HG03442 (cell line): ENCODE results near the gene HSD17B8.
"Not testable (repeated sequence)": the region's sequence is repeated elsewhere in the genome, so short reads cannot be mapped to it uniquely, and the experiment has no call there.

Source experiments
- ATAC-seq: cut with Tn5 transposase; IDR thresholded peaks from one replicate; pipeline ENCODE4 v1.9.1; 2021; ENCODE audit warnings: mild to moderate bottlenecking, moderate library complexity; ENCODE audit not compliant: unreplicated experiment

Gene HSD17B8

DNA sequence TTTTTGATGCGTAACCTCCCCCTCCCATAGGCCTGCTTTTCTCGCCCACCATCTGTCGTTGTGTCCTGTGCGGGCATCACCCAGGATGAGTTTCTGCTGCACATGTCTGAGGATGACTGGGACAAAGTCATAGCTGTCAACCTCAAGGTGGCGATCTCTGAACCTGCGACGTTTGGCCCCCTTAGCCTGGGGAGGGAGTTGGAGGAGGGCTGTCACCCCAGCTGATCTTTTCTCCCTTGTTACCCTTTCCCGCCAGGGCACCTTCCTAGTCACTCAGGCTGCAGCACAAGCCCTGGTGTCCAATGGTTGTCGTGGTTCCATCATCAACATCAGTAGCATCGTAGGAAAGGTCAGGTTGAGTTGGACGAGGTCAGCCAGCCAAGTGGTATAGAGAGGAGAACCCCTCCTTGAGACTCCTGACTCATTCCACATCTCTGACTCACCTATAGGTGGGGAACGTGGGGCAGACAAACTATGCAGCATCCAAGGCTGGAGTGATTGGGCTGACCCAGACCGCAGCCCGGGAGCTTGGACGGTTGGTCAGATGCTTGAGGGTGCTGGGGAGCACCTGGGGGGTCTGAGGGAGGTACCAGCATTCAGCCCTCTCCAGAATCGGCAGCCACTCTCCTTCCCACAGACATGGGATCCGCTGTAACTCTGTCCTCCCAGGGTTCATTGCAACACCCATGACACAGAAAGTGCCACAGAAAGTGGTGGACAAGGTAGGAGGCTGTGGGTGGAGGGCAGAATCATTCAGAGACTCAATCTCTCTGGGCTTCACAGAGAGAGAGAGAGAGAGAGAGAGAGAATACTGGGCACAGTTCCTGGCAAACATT is 954 bp downstream of the HSD17B8 start:
- no peak for ATAC-seq

GRCh38 chr6:33206027-33206863 is 1.8 kb downstream of the HSD17B8 start:
- no peak for ATAC-seq

DNA sequence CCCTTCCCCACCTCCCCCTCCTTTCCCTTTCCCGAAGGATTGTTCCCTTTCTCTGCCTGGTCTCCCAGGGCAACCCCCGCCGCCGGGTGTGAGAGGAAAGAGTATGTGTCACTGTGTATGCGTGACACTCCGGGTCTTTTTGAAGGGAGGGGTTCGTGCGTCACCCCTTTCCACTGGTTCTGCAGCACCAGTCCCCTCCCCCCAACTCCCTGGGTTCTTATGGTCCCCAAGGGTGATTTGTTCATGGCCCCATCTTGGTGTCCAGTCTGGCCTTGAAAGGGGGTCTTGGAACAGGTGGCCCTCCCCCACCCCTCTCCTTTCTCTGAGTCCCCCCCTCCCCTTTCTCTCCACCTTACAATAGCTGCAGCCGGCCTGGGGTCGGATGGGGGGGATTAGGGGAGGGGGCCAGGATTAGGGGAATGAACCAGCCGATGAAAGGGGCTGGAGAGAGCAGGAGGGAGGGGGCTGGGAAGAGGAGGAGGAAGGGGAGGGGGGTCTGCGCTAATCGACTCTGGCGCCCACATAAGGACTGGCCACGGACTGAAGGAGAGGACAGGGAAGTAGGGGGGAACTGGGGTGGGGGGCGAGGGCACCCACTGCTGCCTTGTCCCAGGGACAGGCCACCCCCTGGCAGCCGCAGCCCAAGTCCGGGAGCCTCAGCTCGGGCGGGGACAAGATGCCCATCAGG is 2.6 kb downstream of the HSD17B8 start:
- no peak for ATAC-seq

GRCh38 chr6:33207552-33208090 is 3.2 kb downstream of the HSD17B8 start:
- ATAC-seq, result no peak

DNA sequence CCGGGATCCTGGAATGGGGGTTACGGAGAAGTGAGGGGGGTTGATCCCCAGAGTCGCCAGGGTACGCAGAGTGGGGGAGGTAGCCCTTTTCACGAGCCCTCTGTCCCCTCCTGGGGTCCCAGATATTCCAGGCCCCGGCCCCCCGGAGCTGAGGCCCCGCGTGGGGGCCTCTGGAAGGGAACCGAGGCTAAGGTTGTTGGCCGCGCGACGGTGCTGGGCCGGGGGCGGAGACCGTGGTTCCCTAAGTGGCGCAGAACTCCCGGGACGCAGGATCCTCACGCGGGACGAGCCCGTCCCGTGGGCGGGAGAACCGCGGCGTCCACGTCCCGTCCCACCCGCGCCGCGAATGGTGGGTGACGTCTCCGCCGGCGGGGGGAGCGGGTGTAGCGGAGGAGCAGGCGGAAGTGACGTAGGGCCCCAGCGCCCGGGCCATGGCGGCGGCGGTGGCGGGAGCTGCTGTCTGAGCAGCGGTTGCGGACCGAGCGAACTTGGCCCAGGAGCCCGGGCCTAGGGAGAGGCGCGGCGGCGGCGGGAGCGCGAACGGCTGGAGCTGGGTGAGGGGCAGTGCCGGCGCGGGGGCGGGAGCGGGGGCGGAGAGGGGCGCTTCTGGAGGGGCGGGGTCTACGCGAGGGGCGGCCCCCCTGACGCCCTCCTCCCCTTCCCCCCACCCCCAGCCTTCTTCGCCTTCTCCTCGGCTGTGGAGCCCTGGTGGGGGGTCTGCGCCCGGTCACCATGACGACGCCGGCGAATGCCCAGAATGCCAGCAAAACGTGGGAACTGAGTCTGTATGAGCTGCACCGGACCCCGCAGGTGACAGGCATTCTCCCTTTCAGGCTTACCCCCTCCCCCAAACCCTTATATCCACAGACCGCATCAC is 3.9 kb downstream of the HSD17B8 start, which contains the start of gene RING1:
Gene RING1 (plus strand): TSS at position 410 of the 877 bp plus-strand sequence. CDS start 323 bp downstream, at position 733.
- ATAC-seq, result peak; percentile 36

- ATAC-seq, result no peak
These were observed 5.4 kb downstream of the HSD17B8 start for GRCh38 chr6:33209856-33210255.

DNA sequence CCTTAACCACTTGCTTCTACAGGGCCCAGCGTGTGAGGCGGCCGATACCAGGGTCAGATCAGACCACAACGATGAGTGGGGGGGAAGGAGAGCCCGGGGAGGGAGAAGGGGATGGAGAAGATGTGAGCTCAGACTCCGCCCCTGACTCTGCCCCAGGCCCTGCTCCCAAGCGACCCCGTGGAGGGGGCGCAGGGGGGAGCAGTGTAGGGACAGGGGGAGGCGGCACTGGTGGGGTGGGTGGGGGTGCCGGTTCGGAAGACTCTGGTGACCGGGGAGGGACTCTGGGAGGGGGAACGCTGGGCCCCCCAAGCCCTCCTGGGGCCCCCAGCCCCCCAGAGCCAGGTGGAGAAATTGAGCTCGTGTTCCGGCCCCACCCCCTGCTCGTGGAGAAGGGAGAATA is 6.7 kb downstream of the HSD17B8 start:
- no peak for ATAC-seq

DNA sequence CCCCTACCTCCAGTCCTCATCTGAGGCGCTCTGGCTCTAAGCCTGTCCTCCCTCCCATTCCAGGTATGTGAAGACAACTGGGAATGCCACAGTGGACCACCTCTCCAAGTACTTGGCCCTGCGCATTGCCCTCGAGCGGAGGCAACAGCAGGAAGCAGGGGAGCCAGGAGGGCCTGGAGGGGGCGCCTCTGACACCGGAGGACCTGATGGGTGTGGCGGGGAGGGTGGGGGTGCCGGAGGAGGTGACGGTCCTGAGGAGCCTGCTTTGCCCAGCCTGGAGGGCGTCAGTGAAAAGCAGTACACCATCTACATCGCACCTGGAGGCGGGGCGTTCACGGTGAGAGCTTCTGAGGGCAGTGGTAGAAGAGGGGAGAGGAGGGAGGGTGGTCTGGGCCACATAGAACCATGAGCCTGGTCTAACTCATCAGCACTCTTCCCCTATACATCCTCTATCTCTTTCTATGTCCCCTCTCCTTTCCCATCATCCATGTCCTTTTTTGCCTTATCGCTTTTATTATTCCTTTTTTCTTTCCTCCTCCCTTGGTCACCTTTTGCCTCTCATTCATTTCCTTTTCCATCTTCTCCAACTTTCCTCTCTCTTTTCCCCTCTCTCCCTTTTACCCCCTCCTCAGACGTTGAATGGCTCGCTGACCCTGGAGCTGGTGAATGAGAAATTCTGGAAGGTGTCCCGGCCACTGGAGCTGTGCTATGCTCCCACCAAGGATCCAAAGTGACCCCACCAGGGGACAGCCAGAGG is 7.4 kb downstream of the HSD17B8 start:
- no peak for ATAC-seq

GRCh38 chr6:33212857-33213165 is 8.4 kb downstream of the HSD17B8 start:
- ATAC-seq, result no peak

DNA sequence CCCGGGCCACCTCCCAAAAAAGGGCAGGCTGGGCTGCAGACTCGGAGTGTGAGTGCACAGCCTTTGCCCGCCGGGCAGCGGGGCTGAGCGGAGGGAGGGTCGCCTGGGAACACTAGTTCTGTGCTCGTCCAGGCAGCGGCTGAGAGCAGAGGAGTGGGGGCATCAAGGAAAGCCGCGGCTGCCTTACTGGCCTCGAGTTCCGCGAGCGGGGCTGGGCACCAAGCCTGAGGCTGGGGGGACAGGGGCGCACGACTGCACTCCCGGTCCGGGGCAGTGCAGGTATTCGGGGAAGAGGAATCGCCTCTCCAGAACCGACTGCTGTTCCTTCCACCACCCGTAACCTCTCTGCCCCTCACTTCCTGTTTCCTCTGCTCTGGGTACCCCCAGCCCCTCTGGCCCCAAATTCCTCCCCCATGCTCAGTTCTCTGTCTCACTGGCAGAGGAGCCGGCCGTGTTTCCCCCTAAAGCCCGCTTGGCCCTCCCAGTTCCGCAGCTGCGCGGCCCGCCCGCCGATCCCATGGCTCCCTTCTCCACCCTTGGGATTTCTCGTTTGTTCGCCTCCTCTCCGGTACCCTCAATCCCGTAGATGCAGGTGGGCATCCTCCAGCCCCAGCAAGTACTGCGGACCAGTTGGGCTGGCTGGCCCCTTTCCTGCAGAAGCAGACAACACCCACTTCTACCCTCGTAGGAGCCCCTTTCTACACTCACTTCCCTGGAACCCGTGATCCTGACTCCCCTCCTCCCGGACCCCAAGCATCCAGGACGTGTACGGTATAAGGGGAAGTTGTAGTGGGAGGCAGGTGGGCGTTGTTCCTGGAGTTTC is 8.9 kb downstream of the HSD17B8 start:
- ATAC-seq, result no peak

DNA sequence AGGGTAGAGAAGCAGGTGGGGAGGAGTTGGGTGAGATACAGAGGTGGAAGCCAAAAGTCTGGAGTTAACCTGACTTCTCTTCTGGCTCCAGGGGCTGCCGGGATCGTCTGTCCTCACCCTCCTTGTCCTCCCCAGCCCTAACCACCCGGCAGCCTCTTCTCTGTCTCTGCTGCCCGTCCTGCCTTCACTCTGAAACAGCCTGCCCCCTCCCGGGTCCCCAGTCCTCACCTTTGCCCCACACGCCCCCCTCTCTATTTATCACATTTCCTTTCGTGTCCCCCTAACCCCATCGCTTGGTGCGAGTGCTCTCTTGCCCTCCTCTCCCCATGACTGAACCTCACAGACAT is 9.5 kb downstream of the HSD17B8 start:
- no peak for ATAC-seq

- no peak for ATAC-seq
These were observed 11.0 kb downstream of the HSD17B8 start for GRCh38 chr6:33215271-33216116.

GRCh38 chr6:33216117-33216649 is 11.7 kb downstream of the HSD17B8 start:
- ATAC-seq, result no peak

GRCh38 chr6:33217246-33217645 is 12.8 kb downstream of the HSD17B8 start:
- no peak for ATAC-seq

- ATAC-seq, result no peak
These were observed 13.2 kb downstream of the HSD17B8 start for GRCh38 chr6:33217681-33218080.

DNA sequence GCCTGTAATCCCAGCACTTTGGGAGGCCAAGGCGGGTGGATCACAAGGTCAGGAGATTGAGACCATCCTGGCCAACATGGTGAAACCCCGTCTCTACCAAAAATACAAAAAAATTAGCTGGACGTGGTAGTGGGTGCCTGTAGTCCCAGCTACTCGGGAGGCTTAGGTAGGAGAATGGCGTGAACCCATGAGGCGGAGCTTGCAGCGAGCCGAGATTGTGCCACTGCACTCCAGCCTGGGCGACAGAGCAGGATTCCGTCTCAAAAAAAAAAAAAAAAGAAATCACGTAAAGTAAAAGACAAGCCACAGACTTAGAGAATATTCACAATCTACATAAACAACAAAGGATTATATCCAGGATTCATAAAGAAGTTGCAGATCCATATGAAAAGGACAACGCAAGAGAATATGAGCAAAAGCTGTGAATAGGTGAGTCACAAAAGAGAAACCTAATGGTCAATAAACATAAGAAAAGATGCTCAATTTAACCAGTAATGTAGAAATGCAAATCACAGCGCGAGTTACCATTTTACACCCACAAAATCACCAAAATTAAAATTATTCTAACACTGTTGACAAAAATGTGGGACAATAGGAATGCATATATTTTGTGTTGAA is 22.2 kb downstream of the HSD17B8 start:
- ATAC-seq, result not testable (repeated sequence)

- no peak for ATAC-seq
These were observed 30.8 kb downstream of the HSD17B8 start for GRCh38 chr6:33235221-33235634.
